Naive thymus-derived CD8-positive, alpha-beta T cell (primary cell): Measurements from ENCODE around the gene OR51B5. TPM values are rescaled to one million over a fixed set of nuclear protein-coding genes. Genes with fewer than 3 reads are reported as not detected.

Source experiments
- polyA plus RNA-seq, 3 donors: library from polyadenylated mRNA; unstranded; fragments of 300-500 nt; fragmentation: Illumina TruSeq; gene quantifications; one replicate each; pipeline ENCODE4 v1.2.3, GENCODE V29; 2021
- total RNA-seq, 8 experiments: library from RNA in 2 of 8; stranded (reverse) in 2 of 8; gene quantifications; one replicate each; pipeline ENCODE4 v1.2.3 and lab custom pipeline; 2021 to 2026

OR51B5 gene
- total and polyA plus RNA-seq, 5 experiments from 2014 or later, result not detected

Other genes starting within 250 kb of the OR51B5 start
- not detected for gene OR52A5, start 205.2 kb downstream of the OR51B5 start, total RNA-seq
- not detected for gene OR52A5, start 205.2 kb downstream of the OR51B5 start, polyA plus RNA-seq
- not detected for gene OR52A1, start 188.8 kb downstream of the OR51B5 start, total RNA-seq
- gene OR52A1, start 188.8 kb downstream of the OR51B5 start, polyA plus RNA-seq, result not detected
- gene OR51V1, start 142.8 kb downstream of the OR51B5 start, total RNA-seq, result not detected
- gene OR51V1, start 142.8 kb downstream of the OR51B5 start, polyA plus RNA-seq, result not detected
- gene HBB, start 116.5 kb downstream of the OR51B5 start, total RNA-seq, result not detected
- gene HBB, start 116.5 kb downstream of the OR51B5 start, polyA plus RNA-seq, result under 1 TPM in 2 of 3 donors, not detected in 1; 0.88 to 0.89 TPM
- gene HBD, start 109.0 kb downstream of the OR51B5 start, total RNA-seq, result not detected
- not detected for gene HBD, start 109.0 kb downstream of the OR51B5 start, polyA plus RNA-seq
- gene HBG1, start 93.7 kb downstream of the OR51B5 start, total RNA-seq, result not detected
- gene HBG1, start 93.7 kb downstream of the OR51B5 start, polyA plus RNA-seq, result not detected
- gene HBG2, start 88.7 kb downstream of the OR51B5 start, total RNA-seq, result not detected
- not detected for gene HBG2, start 88.7 kb downstream of the OR51B5 start, polyA plus RNA-seq
- not detected for gene HBE1, start 73.6 kb downstream of the OR51B5 start, total RNA-seq
- not detected for gene HBE1, start 73.6 kb downstream of the OR51B5 start, polyA plus RNA-seq
- not detected for gene OR51B4, start 41.6 kb downstream of the OR51B5 start, total RNA-seq
- gene OR51B4, start 41.6 kb downstream of the OR51B5 start, polyA plus RNA-seq, result not detected
- gene OR51B2, start 19.2 kb downstream of the OR51B5 start, total RNA-seq, result not detected
- not detected for gene OR51B2, start 19.2 kb downstream of the OR51B5 start, polyA plus RNA-seq
- gene OR51B6, start 8.0 kb upstream of the OR51B5 start, total RNA-seq, result not detected
- gene OR51B6, start 8.0 kb upstream of the OR51B5 start, polyA plus RNA-seq, result not detected
- gene OR51M1, start 40.3 kb upstream of the OR51B5 start, total RNA-seq, result not detected
- gene OR51M1, start 40.3 kb upstream of the OR51B5 start, polyA plus RNA-seq, result not detected
- not detected for gene OR51Q1, start 78.6 kb upstream of the OR51B5 start, total RNA-seq
- not detected for gene OR51Q1, start 78.6 kb upstream of the OR51B5 start, polyA plus RNA-seq
- not detected for gene OR51I1, start 98.0 kb upstream of the OR51B5 start, total RNA-seq
- gene OR51I1, start 98.0 kb upstream of the OR51B5 start, polyA plus RNA-seq, result not detected
- gene OR51I2, start 105.8 kb upstream of the OR51B5 start, total RNA-seq, result not detected
- not detected for gene OR51I2, start 105.8 kb upstream of the OR51B5 start, polyA plus RNA-seq
- gene OR52D1, start 145.2 kb upstream of the OR51B5 start, total RNA-seq, result not detected
- not detected for gene OR52D1, start 145.2 kb upstream of the OR51B5 start, polyA plus RNA-seq
- gene UBQLN3, start 166.4 kb upstream of the OR51B5 start, total RNA-seq, result under 1 TPM in 1 of 2 experiments, not detected in 1; 0.41 TPM
- not detected for gene UBQLN3, start 166.4 kb upstream of the OR51B5 start, polyA plus RNA-seq
- under 1 TPM; 0.47 TPM for gene UBQLNL, start 173.2 kb upstream of the OR51B5 start, total RNA-seq
- not detected for gene UBQLNL, start 173.2 kb upstream of the OR51B5 start, polyA plus RNA-seq
- gene OR52H1, start 205.0 kb upstream of the OR51B5 start, total RNA-seq, result not detected
- not detected for gene OR52H1, start 205.0 kb upstream of the OR51B5 start, polyA plus RNA-seq
- not detected for gene OR52B6, start 237.4 kb upstream of the OR51B5 start, total RNA-seq
- not detected for gene OR52B6, start 237.4 kb upstream of the OR51B5 start, polyA plus RNA-seq